Renal pelvis (tissue), 3 donors: Measurements from ENCODE around the gene GZF1. TPM values are rescaled to one million over a fixed set of nuclear protein-coding genes. Genes with fewer than 3 reads are reported as not detected.

Experiments used
- polyA plus RNA-seq, 3 donors: library from polyadenylated mRNA; unstranded; fragments of 120-200 nt; gene quantifications; one replicate each; pipeline ENCODE4 v1.2.1, GENCODE V29; 2013; ENCODE audit not compliant: insufficient read length in 3 of 3

Gene GZF1
- polyA plus RNA-seq, 3 donors: 13.1 to 17.6 (median 17.5) TPM

Other genes starting within 250 kb of the GZF1 start
- gene NXT1, start 11.4 kb upstream of the GZF1 start, polyA plus RNA-seq: 10 to 100 TPM; 17.3 to 22.4 (median 22.0) TPM
- gene NAPB, start 59.3 kb downstream of the GZF1 start, polyA plus RNA-seq: 10 to 100 TPM; 14.3 to 23.5 (median 21.0) TPM
- not detected for gene CSTL1, start 77.5 kb downstream of the GZF1 start, polyA plus RNA-seq
- gene CST11, start 90.7 kb downstream of the GZF1 start, polyA plus RNA-seq: under 1 TPM in 1 of 3 donors, not detected in 2; 0.26 TPM
- not detected for gene CST8, start 128.9 kb downstream of the GZF1 start, polyA plus RNA-seq
- not detected for gene CST9L, start 206.3 kb downstream of the GZF1 start, polyA plus RNA-seq
- gene CST9, start 243.7 kb downstream of the GZF1 start, polyA plus RNA-seq: under 1 TPM in 1 of 3 donors, not detected in 2; 0.10 TPM